Measurements from ENCODE around the gene HPF1.
"Not testable (repeated sequence)": the region's sequence is repeated elsewhere in the genome, so short reads cannot be mapped to it uniquely, and the experiment has no call there.

The HPF1 gene

GRCh38 chr4:169757575-169758184 lies at the start of gene HPF1:
TSS of gene HPF1 (minus strand) at chr4:169757944. CDS start at chr4:169757877, 67 bp downstream.
- Mint-ChIP-seq H3K4me1 (peaks cover 26% of the 10 kb centered on the region), H3K4me3 (peak within 1 kb of the TSS; percentile 88), H3K27ac (peak within 1 kb of the TSS; percentile 87), H3K36me3 (peaks cover 11% of the 10 kb centered on the region), H3K9me3 (no peaks in the 10 kb centered on the region)
- DNase-seq (ENCODE audit: low spot score in 2 of 2) (peak; percentile 85 to 96), ATAC-seq (peak; percentile 88)

- DNase-seq (ENCODE audit: low spot score in 2 of 2); H3K4me1 Mint-ChIP-seq; ATAC-seq; H3K27ac Mint-ChIP-seq; H3K36me3 Mint-ChIP-seq; H3K4me3 Mint-ChIP-seq; H3K9me3 Mint-ChIP-seq: not testable (repeated sequence)
These were observed 49.0 kb upstream of the HPF1 start for GRCh38 chr4:169806770-169807169.

GRCh38 chr4:169803413-169803812 lies 45.7 kb upstream of the HPF1 start:
- DNase-seq (ENCODE audit: low spot score in 2 of 2) (no peak), ATAC-seq (no peak)
- Mint-ChIP-seq H3K27ac (no peak overlapping the region), H3K9me3 (no peaks in the 10 kb centered on the region), H3K4me1 (no peaks in the 10 kb centered on the region), H3K36me3 (no peaks in the 10 kb centered on the region), H3K4me3 (no peak overlapping the region)

GRCh38 chr4:169802873-169803272 lies 45.1 kb upstream of the HPF1 start:
- H3K4me3 Mint-ChIP-seq: no peak overlapping the region
- DNase-seq (ENCODE audit: low spot score in 2 of 2) (no peak), ATAC-seq (no peak)
- no peaks in the 10 kb centered on the region for H3K9me3 Mint-ChIP-seq
- no peak overlapping the region for H3K27ac Mint-ChIP-seq
- H3K36me3 Mint-ChIP-seq: no peaks in the 10 kb centered on the region
- no peaks in the 10 kb centered on the region for H3K4me1 Mint-ChIP-seq

- H3K27ac Mint-ChIP-seq: no peak overlapping the region
- no peak overlapping the region for H3K4me3 Mint-ChIP-seq
- H3K4me1 Mint-ChIP-seq: peaks cover 2% of the 10 kb centered on the region
- H3K9me3 Mint-ChIP-seq: no peaks in the 10 kb centered on the region
- no peaks in the 10 kb centered on the region for H3K36me3 Mint-ChIP-seq
- no peak for ATAC-seq
- no peak for DNase-seq (ENCODE audit: low spot score in 2 of 2)
These were observed 42.8 kb upstream of the HPF1 start for GRCh38 chr4:169800541-169800940.

- Mint-ChIP-seq H3K36me3 (no peaks in the 10 kb centered on the region), H3K27ac (no peak overlapping the region), H3K4me3 (no peak overlapping the region), H3K9me3 (no peaks in the 10 kb centered on the region), H3K4me1 (peaks cover 5% of the 10 kb centered on the region)
- no peak for DNase-seq (ENCODE audit: low spot score in 2 of 2)
- no peak for ATAC-seq
These were observed 41.5 kb upstream of the HPF1 start for GRCh38 chr4:169799260-169799659.

- ATAC-seq: peak; percentile 34
- peaks cover 13% of the 10 kb centered on the region for H3K4me1 Mint-ChIP-seq
- no peaks in the 10 kb centered on the region for H3K36me3 Mint-ChIP-seq
- H3K9me3 Mint-ChIP-seq: no peaks in the 10 kb centered on the region
- H3K4me3 Mint-ChIP-seq: no peak overlapping the region
- H3K27ac Mint-ChIP-seq: no peak overlapping the region
- DNase-seq (ENCODE audit: low spot score in 2 of 2): no peak
These were observed 37.8 kb upstream of the HPF1 start for GRCh38 chr4:169795585-169795984.

GRCh38 chr4:169791527-169792156 lies 33.9 kb upstream of the HPF1 start:
- ATAC-seq (peak; percentile 36), DNase-seq (ENCODE audit: low spot score in 2 of 2) (no peak)
- H3K4me3 Mint-ChIP-seq: peak overlapping the region; percentile 48
- H3K36me3 Mint-ChIP-seq: no peaks in the 10 kb centered on the region
- H3K4me1 Mint-ChIP-seq: peaks cover 13% of the 10 kb centered on the region
- no peak overlapping the region for H3K27ac Mint-ChIP-seq
- H3K9me3 Mint-ChIP-seq: no peaks in the 10 kb centered on the region

GRCh38 chr4:169791062-169791461 lies 33.3 kb upstream of the HPF1 start:
- DNase-seq (ENCODE audit: low spot score in 2 of 2): no peak
- Mint-ChIP-seq H3K4me3 (peak overlapping the region; percentile 48), H3K27ac (no peak overlapping the region), H3K36me3 (no peaks in the 10 kb centered on the region), H3K9me3 (no peaks in the 10 kb centered on the region), H3K4me1 (peaks cover 13% of the 10 kb centered on the region)
- no peak for ATAC-seq

- no peaks in the 10 kb centered on the region for H3K36me3 Mint-ChIP-seq
- no peak overlapping the region for H3K27ac Mint-ChIP-seq
- H3K4me1 Mint-ChIP-seq: peaks cover 8% of the 10 kb centered on the region
- ATAC-seq (peak; percentile 46), DNase-seq (ENCODE audit: low spot score in 2 of 2) (no peak)
- H3K9me3 Mint-ChIP-seq: no peaks in the 10 kb centered on the region
- H3K4me3 Mint-ChIP-seq: peak overlapping the region; percentile 31
These were observed 17.0 kb upstream of the HPF1 start for GRCh38 chr4:169774466-169775445.

- H3K9me3 Mint-ChIP-seq: no peaks in the 10 kb centered on the region
- H3K4me1 Mint-ChIP-seq: peaks cover 8% of the 10 kb centered on the region
- no peak overlapping the region for H3K4me3 Mint-ChIP-seq
- ATAC-seq (no peak), DNase-seq (ENCODE audit: low spot score in 2 of 2) (no peak)
- no peak overlapping the region for H3K27ac Mint-ChIP-seq
- no peaks in the 10 kb centered on the region for H3K36me3 Mint-ChIP-seq
These were observed 16.1 kb upstream of the HPF1 start for GRCh38 chr4:169773889-169774288.

GRCh38 chr4:169771556-169772080 lies 13.9 kb upstream of the HPF1 start:
- not testable (repeated sequence) for H3K36me3 Mint-ChIP-seq; H3K4me1 Mint-ChIP-seq; DNase-seq (ENCODE audit: low spot score in 2 of 2); H3K9me3 Mint-ChIP-seq; H3K27ac Mint-ChIP-seq; H3K4me3 Mint-ChIP-seq; ATAC-seq

- no peak overlapping the region for H3K4me3 Mint-ChIP-seq
- no peak for DNase-seq (ENCODE audit: low spot score in 2 of 2)
- peaks cover 2% of the 10 kb centered on the region for H3K4me1 Mint-ChIP-seq
- no peak overlapping the region for H3K27ac Mint-ChIP-seq
- ATAC-seq: no peak
- H3K9me3 Mint-ChIP-seq: no peaks in the 10 kb centered on the region
- no peaks in the 10 kb centered on the region for H3K36me3 Mint-ChIP-seq
These were observed 12.7 kb upstream of the HPF1 start for GRCh38 chr4:169770416-169770815.

- ATAC-seq (no peak), DNase-seq (ENCODE audit: low spot score in 2 of 2) (no peak)
- H3K27ac Mint-ChIP-seq: no peak overlapping the region
- no peaks in the 10 kb centered on the region for H3K9me3 Mint-ChIP-seq
- H3K4me3 Mint-ChIP-seq: no peak overlapping the region
- no peaks in the 10 kb centered on the region for H3K36me3 Mint-ChIP-seq
- no peaks in the 10 kb centered on the region for H3K4me1 Mint-ChIP-seq
These were observed 10.6 kb upstream of the HPF1 start for GRCh38 chr4:169768385-169768784.

- Mint-ChIP-seq H3K36me3 (no peaks in the 10 kb centered on the region), H3K9me3 (no peaks in the 10 kb centered on the region), H3K4me1 (no peaks in the 10 kb centered on the region), H3K27ac (no peak overlapping the region), H3K4me3 (no peak overlapping the region)
- ATAC-seq (no peak), DNase-seq (ENCODE audit: low spot score in 2 of 2) (no peak)
These were observed 9.0 kb upstream of the HPF1 start for GRCh38 chr4:169766741-169767140.
